ENCODE results near the gene RTN4R.
A peak's percentile ranks its signal among the peaks of the same experiment; 100 is the strongest.

Gene RTN4R

GRCh38 chr22:20253161-20253560 lies 15.0 kb downstream of the RTN4R start:
- H3K4me3 ChIP-seq (ENCODE audit: low read depth, low read length), result no peak overlapping the region
- in situ Hi-C loops (cut with HindIII; ENCODE audit: low sequenced_read_pairs), result no loop called here
- TF ChIP-seq CTCF (IDR thresholded peaks at IDR 0.05; ENCODE audit: low read depth, low read length), result no peak
- DNase-seq (ENCODE audit: low read depth, low spot score), result no peak

- H3K4me3 ChIP-seq (ENCODE audit: low read depth, low read length), result no peak overlapping the region
- no peak for TF ChIP-seq CTCF (IDR thresholded peaks at IDR 0.05; ENCODE audit: low read depth, low read length)
- no peak for DNase-seq (ENCODE audit: low read depth, low spot score)
- in situ Hi-C loops (cut with HindIII; ENCODE audit: low sequenced_read_pairs), result no loop called here
These were observed 16.1 kb downstream of the RTN4R start for GRCh38 chr22:20251981-20252380.

- TF ChIP-seq CTCF (IDR thresholded peaks at IDR 0.05; ENCODE audit: low read depth, low read length), result no peak
- in situ Hi-C loops (cut with HindIII; ENCODE audit: low sequenced_read_pairs), result no loop called here
- no peak overlapping the region for H3K4me3 ChIP-seq (ENCODE audit: low read depth, low read length)
- DNase-seq (ENCODE audit: low read depth, low spot score), result no peak
These were observed 16.6 kb downstream of the RTN4R start for GRCh38 chr22:20251491-20251890.

- no peak for TF ChIP-seq CTCF (IDR thresholded peaks at IDR 0.05; ENCODE audit: low read depth, low read length)
- H3K4me3 ChIP-seq (ENCODE audit: low read depth, low read length), result no peak overlapping the region
- in situ Hi-C loops (cut with HindIII; ENCODE audit: low sequenced_read_pairs), result no loop called here
- peak; percentile 20 for DNase-seq (ENCODE audit: low read depth, low spot score)
These were observed 18.2 kb downstream of the RTN4R start for GRCh38 chr22:20249797-20250354.

- no peak overlapping the region for H3K4me3 ChIP-seq (ENCODE audit: low read depth, low read length)
- in situ Hi-C loops (cut with HindIII; ENCODE audit: low sequenced_read_pairs), result no loop called here
- no peak for TF ChIP-seq CTCF (IDR thresholded peaks at IDR 0.05; ENCODE audit: low read depth, low read length)
- no peak for DNase-seq (ENCODE audit: low read depth, low spot score)
These were observed 19.6 kb downstream of the RTN4R start for GRCh38 chr22:20248461-20248978.

GRCh38 chr22:20247608-20248171 lies 20.4 kb downstream of the RTN4R start:
- in situ Hi-C loops (cut with HindIII; ENCODE audit: low sequenced_read_pairs), result no loop called here

More at GRCh38 chr22:20247608-20248171, 20.4 kb downstream of the RTN4R start:
- no peak overlapping the region for H3K4me3 ChIP-seq (ENCODE audit: low read depth, low read length)
- no peak for TF ChIP-seq CTCF (IDR thresholded peaks at IDR 0.05; ENCODE audit: low read depth, low read length)
- no peak for DNase-seq (ENCODE audit: low read depth, low spot score)
